KOPT-K1 (cell line): ENCODE results near the gene DCC.

ENCODE experiments used
- H3K27ac ChIP-seq: fragments of 200-600 bp; sonication (generic); 2 replicates; pipeline ENCODE4 v1.5.1; 2016; ENCODE audit warnings: antibody characterized with exemption, mild to moderate bottlenecking, low read depth, low read length; ENCODE audit not compliant: poor library complexity, severe bottlenecking
- H3K36me3 ChIP-seq: fragments of 200-600 bp; sonication (generic); 2 replicates; pipeline ENCODE4 v1.5.1; 2017; ENCODE audit warnings: antibody characterized with exemption, mild to moderate bottlenecking, low read length, moderate library complexity; ENCODE audit not compliant: insufficient read depth
- H3K9me3 ChIP-seq: fragments of 200-600 bp; sonication (generic); 2 replicates; pipeline ENCODE4 v1.5.1; 2017; ENCODE audit warnings: antibody characterized with exemption, low read length, mild to moderate bottlenecking; ENCODE audit not compliant: insufficient read depth, poor library complexity, severe bottlenecking

DCC gene

GRCh38 chr18:53324353-53324752, 984.4 kb downstream of the DCC start:
- Histone ChIP-seq H3K9me3 (no peaks in the 10 kb centered on the region), H3K36me3 (no peaks in the 10 kb centered on the region), H3K27ac (no peak overlapping the region)

- no peaks in the 10 kb centered on the region for H3K9me3 ChIP-seq
- no peaks in the 10 kb centered on the region for H3K36me3 ChIP-seq
- H3K27ac ChIP-seq = no peak overlapping the region
Measured at GRCh38 chr18:53360501-53361443, 1020.8 kb downstream of the DCC start.

GRCh38 chr18:53375621-53376020, 1035.6 kb downstream of the DCC start:
- Histone ChIP-seq H3K27ac (no peak overlapping the region), H3K36me3 (no peaks in the 10 kb centered on the region), H3K9me3 (no peaks in the 10 kb centered on the region)

DNA sequence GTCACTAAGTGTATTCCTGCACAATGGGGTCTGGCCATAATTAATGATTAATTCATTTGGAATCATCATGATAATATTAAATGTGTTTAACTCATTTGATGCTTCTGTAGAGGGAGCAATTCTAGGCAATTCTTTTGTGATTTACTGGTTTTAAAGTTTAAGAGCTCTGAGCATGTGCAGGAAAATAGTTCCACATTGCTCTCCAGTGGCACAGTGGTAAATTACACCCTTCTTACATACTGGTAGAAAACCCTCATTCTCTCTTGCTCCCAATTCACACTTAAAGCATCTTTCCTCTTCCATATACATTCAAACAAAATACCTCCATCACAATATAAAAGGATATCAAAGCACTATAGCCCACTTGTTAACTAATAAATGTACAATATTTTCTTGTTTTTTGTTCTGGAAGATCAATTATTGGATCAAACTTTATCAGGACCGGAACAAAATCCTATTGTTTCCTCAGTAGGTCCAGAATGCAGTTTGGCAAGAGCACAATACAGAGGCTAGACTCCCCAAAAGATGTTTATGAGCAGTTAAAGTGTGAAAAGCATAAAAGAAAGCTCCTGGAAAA, 1040.2 kb downstream of the DCC start:
- Histone ChIP-seq H3K27ac (no peak overlapping the region), H3K36me3 (no peaks in the 10 kb centered on the region), H3K9me3 (no peaks in the 10 kb centered on the region)

DNA sequence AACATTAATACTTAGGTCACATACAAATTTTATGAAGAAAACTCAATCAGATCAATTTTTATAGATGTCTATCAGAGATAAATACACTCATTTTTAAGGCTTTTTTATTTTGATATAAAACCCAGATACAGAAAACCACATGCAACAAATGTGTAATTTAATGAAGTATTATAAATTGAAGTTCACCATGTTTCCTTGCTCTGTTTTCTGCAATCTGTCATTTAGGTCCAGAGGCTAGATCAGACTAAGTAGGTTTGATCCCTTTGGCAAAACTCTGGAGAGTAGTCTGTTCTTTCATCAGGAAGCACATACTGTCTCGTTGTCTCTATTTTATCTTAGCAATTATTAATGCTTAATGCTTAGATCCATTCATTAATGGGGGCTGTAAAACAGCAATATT, 1042.9 kb downstream of the DCC start:
- H3K36me3 ChIP-seq = no peaks in the 10 kb centered on the region
- H3K9me3 ChIP-seq = no peaks in the 10 kb centered on the region
- no peak overlapping the region for H3K27ac ChIP-seq

- Histone ChIP-seq H3K36me3 (no peaks in the 10 kb centered on the region), H3K27ac (no peak overlapping the region), H3K9me3 (no peaks in the 10 kb centered on the region)
Measured at GRCh38 chr18:53385889-53386288, 1045.9 kb downstream of the DCC start.

- no peaks in the 10 kb centered on the region for H3K9me3 ChIP-seq
- no peaks in the 10 kb centered on the region for H3K36me3 ChIP-seq
- H3K27ac ChIP-seq = no peak overlapping the region
Measured at GRCh38 chr18:53387581-53387980, 1047.6 kb downstream of the DCC start.

- H3K36me3 ChIP-seq = no peaks in the 10 kb centered on the region
- H3K9me3 ChIP-seq = no peaks in the 10 kb centered on the region
- no peak overlapping the region for H3K27ac ChIP-seq
Measured at GRCh38 chr18:53402670-53403069, 1062.7 kb downstream of the DCC start.

DNA sequence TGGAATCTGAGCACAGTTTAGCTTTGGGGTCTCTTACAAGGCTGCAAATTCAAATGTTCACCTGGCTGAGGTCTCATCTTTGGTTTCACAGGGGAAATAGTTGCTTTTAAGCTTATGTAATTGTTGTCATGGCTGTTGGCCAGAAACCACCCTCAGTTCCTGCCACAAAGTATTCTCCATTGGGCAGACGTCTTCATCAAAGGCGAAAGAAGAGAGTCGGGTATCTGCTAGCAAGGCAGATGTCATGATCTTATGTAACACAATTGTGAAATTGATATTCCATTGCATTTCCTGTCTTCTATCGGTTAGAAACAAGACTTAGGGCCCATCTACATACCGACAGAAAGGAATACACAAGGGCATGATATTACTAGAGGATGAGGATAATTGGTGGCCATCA, 1068.3 kb downstream of the DCC start:
- no peak overlapping the region for H3K27ac ChIP-seq
- H3K36me3 ChIP-seq = no peaks in the 10 kb centered on the region
- no peaks in the 10 kb centered on the region for H3K9me3 ChIP-seq

GRCh38 chr18:53411511-53411910, 1071.5 kb downstream of the DCC start:
- H3K27ac ChIP-seq = no peak overlapping the region
- no peaks in the 10 kb centered on the region for H3K36me3 ChIP-seq
- H3K9me3 ChIP-seq = no peaks in the 10 kb centered on the region

- H3K9me3 ChIP-seq = no peaks in the 10 kb centered on the region
- H3K36me3 ChIP-seq = no peaks in the 10 kb centered on the region
- H3K27ac ChIP-seq = no peak overlapping the region
Measured at GRCh38 chr18:53417003-53417402, 1077.0 kb downstream of the DCC start.

DNA sequence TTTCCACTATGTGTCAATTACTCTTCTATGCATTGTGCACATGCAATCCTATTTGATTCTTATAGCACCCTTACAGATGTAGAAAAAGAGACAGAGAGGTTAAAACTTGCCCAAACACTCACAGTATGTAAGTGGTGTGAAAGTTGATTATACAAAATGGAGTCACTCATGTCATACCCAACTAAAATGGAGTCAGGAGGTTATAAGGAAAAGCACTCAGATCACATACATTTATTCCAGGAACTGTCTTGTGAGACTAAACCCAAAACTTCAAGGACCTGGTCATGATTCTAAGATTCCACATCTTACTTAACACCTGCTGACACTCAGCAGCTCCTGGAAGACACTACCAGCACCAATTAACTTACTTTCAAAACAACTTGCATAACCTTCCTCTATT, 1081.9 kb downstream of the DCC start:
- Histone ChIP-seq H3K36me3 (no peaks in the 10 kb centered on the region), H3K27ac (no peak overlapping the region), H3K9me3 (no peaks in the 10 kb centered on the region)

DNA sequence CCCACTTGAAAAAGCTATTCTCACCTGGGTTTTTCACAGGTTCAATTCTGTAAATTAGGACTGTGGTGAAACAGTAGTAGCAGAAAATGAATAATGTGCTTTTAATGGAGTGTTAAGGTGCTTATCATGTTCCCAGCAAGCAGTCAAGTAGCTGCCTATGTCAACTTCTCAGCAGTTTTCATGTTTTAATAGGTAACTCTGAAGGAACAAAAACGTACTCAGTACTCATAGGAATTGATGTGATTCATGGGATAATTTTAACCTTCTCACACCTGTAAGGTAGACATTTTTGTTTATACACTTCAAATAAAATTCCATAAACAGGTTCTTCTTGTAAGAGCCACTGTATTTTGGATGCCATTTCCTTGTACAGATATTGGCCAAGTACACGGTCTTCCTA, 1082.9 kb downstream of the DCC start:
- no peak overlapping the region for H3K27ac ChIP-seq
- no peaks in the 10 kb centered on the region for H3K9me3 ChIP-seq
- H3K36me3 ChIP-seq = no peaks in the 10 kb centered on the region

GRCh38 chr18:53426666-53427184, 1086.7 kb downstream of the DCC start:
- no peaks in the 10 kb centered on the region for H3K9me3 ChIP-seq
- no peak overlapping the region for H3K27ac ChIP-seq
- no peaks in the 10 kb centered on the region for H3K36me3 ChIP-seq

DNA sequence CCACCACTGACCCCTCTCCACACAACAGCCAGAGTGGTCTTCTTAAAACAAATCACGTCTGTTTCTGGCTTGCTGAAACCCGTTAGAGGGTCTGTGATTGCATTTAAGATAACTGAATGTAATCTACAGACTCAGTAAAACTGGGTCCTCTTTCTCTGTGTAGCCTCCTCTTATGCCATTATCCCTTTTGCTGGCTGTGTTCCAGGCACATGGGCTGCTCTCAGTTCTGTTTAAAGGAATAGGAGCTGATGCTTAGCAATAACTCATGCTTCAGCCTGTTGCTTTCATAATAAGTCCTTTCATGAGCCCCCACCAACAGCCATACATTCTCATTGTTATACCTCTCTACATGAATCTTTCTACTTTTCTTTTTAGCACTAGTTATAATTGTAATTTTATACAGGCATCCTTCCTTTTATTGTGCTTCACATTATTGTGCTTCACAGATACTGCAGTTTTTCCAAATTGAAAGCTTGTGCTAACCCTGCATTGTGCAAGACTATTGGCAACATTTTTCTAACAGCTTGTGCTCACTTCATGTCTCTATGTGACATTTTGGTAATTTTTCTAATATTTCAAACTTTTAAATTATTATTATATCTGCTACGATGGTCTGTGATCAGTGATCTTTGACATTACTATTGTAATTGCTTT, 1101.9 kb downstream of the DCC start:
- Histone ChIP-seq H3K9me3 (no peaks in the 10 kb centered on the region), H3K27ac (no peak overlapping the region), H3K36me3 (no peaks in the 10 kb centered on the region)
